ENCODE data around the gene FNIP1.
"Not testable (repeated sequence)": the region's sequence is repeated elsewhere in the genome, so short reads cannot be mapped to it uniquely, and the experiment has no call there.

The FNIP1 gene

DNA sequence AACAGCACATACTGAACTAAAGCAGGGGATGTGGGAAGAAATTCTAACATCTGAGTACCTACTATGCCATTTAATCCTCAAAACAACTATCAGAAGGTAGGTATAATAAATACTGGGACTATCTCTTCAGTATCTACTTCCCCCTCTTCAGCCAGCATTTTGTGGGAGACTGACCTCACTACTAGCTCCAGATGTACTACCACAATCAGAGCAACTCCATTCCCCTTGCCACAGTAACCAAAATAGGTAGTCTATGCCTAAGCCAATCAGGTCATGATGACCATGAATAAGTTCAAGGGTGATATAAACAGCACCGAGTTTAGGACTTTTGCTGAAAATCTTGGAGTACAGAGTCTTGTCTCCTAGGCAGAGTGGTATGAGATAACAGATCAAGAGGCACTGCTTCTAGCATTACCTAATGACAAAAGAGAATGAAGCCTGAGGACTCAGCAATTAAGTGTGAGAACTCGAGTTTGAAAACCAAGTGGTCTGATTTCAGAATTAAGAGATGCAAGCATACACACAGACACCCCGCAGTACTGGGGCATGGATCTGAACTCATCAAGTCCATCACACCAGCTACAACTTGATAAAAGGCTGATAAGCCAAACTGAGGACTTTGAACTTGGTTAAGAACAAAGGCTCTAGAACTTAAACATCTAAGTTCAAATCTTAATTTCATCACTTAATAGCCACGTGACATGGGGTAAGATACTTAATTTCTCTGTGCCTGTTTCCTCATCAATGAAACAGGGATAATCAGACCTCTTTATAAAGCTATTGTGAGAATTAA lies 9.7 kb downstream of the FNIP1 start:
- no peak for DNase-seq

DNA sequence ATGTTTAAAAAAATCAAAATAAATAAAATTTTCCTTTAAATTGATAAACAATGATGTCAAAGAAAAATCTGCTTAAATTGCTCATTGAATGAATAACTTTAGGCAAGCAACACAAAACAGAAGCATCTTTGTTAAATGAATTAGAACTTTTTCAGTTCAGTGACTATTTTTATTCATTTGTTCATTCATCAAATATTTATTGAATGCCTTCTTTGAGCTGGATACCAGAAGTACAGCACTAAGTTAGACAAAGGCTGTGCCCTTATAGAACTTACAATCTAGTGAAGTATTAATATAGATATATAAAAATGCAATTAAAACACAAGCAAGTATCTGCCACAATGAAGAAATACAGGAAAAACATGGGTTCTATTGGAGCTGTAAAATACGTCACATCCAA lies 10.8 kb downstream of the FNIP1 start:
- DNase-seq = no peak

DNA sequence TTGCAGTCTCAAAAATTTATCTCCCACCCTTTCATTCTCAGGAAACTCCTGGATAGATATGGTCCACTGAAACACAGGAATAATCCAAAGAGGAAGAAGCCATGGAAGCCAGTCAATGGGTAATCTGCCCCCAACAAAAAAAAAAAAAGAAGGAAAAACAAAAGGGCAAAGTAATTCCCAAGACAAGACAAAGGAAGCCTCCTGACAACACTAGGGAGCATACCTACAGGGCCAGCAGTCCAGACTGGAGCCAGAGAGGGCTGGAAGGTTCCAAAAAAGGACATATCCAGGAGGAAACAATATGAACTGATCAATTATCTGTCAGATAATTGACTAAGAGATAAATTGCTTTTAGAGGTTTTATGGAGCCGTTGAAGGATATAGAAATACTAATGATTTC lies 12.9 kb downstream of the FNIP1 start:
- DNase-seq = no peak

DNA sequence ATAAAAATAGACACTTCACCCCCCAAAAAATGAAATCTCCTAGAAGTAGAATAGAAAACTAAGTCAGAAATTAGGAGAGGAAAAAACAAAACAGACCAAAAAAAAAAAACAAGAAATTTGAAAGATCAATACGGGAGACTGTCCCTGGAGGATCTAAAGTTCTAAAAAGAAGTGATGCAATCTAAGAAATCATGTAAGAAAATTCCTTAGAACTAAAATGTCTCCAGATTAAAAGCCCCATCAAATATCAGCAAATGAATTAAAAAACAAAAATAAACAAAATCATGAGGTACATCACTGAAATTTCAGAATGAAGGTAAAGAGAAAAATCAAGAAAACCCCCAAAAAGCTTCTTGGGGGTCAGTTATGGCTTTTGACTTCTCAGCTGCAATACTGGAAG lies 13.5 kb downstream of the FNIP1 start:
- no peak for DNase-seq

DNA sequence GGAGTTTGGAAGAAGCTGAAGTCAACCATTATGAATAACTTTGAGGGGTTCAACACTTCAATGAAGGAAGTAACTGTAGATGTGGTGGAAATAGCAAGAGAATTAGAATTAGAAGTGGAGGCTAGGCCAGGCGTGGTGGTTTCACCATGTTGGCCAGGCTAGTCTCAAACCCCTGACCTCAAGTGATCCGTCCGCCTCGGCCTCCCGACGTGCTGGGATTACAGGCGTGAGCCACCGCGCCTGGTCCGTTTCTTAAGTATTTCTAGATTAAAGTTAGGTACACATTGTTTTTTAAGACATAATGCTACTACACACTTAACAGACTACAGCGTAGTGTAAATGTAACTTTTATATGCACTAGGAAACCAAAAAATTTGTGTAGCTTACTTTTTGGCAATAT lies 14.1 kb downstream of the FNIP1 start:
- DNase-seq = no peak

DNA sequence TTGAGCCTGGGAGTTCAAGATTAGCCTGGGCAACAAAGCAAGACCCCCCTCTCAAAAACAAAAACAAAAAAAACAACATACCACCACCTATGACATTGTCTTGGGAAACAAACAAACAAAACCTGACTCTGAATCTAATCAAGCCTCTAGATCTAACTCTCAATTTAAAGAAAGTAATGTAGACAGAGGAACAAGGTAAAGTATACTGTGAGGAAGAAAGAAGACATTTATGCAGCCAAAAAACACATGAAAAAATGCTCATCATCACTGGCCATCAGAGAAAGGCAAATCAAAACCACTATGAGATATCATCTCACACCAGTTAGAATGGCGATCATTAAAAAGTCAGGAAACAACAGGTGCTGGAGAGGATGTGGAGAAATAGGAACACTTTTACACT lies 18.7 kb downstream of the FNIP1 start:
- not testable (repeated sequence) for DNase-seq

DNA sequence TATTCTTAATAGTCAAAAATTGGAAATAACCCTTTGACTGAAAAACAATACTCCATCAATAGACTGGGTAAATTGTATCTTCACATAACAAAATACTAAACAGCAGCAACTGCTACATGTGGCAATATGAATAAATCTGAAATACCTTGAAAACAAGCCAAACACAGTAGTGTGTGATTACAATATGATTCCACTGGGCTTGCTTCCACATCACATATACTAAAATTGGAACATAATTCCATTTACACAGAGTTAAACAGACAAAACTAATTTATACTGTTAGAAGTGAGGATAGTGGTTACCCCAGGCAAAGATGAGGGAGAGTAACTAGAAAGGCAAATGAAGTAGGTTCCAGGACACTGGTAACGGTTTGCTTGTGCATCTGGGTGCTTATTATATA lies 20.4 kb downstream of the FNIP1 start:
- no peak for DNase-seq

DNA sequence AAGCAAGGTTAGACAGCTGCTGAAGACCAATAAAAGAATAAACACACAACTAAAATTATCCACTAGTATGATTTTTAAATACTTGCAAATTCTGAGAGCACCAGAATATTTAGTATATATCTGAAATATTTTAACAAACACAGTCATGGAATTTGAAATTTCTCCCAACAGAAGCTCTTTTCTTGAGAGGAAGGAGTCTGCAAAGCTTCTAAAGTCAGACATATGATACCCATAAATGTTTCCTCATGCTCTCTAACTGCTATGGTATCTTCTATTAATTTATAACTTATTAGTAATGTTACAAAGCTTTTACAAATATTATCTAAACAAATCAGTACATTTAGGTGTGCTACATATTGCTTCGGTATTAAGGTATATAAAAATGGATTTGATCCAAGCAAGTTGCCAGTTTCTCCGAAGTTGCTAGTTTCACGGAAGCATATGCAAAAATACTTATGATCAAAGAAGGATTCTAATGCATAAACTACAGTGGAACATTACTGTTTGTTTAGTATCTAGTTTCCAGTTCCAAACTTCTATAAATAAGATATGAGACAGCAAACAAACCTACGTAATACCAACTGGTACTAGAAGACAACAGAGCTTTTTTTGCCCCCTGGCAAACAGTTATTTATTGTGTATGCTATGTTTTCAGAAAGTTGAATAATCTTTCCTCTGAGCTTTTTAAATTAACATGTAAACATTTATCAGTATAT lies 22.0 kb downstream of the FNIP1 start:
- DNase-seq = no peak

DNA sequence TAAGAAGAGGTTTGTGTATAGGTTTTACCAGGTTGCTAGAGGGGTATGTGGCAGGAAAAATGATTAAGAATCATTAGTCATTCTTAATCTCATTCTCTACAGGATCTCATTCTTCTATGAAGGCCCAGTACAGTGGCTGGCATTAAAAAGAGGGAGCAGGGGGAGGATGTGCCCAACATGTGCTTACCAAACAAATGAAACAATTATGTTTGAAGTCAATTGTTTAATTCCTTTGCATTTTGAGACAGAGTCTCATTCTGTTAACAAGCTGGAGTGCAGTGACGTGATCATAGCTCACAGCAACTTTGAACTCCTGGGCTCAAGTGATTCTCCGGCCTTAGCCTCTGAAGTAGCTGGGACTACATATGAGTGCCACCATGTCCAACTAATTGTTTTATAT lies 23.0 kb downstream of the FNIP1 start:
- no peak for DNase-seq

DNA sequence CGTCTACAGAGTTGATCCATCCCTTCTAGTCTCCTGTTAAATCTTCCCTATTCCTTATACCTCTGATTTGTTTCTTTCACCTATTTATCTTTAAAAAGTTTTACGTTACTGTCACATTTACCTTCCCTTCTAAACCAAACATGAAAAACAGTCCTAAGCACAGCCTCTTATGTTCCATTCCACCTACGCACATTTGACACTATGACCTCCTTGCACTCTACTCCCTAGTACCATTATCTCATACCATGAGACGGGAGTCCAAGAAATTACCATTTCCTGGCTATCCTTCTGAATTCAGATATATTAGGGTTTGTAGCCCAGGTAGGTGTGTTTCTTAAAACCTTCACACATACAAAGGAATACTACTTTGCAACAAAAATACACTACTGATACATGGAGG lies 25.1 kb downstream of the FNIP1 start:
- no peak for DNase-seq

DNA sequence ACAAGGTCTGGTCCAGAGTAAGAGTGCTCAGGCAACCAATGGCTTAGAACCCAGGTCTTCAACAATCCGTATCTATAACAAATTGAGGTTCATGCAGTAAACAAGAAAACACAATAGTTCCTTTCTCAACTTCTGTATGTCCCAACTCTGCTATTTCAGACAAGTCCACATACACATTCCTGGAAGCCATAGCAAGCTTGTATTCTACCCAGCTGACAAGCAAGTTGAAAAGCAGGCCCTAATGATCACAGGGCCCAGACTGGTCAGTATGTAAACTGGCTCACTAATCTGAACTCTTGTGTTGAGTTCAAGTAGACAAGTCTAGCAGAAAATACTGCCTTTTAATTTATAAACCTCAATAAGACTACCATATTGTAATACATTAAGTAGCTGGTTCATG lies 26.9 kb downstream of the FNIP1 start:
- DNase-seq = no peak

DNA sequence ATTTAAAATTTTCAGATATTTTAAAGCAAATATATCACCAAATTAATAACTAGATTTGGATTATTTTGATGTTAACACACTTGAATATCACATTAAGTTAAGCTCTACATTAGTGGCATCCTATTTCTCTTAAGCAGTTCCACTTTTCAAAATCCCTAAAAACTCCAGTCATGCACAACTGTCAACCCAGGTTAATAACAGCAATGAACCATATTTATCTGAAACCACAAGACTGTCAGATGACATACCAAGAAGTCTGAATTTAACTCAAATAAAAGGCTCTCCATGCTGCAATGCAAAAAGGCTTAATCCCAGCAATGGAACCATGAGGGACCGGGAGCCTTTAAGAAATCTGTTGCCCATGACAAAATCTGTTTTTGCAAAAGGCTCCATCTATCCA lies 27.5 kb downstream of the FNIP1 start:
- DNase-seq = no peak

DNA sequence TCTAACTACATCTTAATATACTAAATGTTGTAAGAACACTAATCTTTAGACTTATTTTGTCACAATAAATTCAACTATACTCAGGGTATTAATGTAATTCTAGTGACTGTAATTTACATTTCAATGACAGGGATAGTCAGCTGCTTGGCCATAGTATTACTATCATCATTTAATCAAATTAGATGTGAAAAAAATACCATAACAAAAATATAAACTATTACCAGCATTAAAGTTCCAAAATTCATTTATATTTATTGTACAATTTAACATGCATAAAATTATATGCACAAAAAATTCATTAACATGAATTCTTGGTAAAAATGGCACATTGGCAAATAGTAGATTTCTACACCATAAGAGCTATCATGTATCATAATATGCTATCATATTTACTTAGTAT lies 28.9 kb downstream of the FNIP1 start:
- DNase-seq = no peak

DNA sequence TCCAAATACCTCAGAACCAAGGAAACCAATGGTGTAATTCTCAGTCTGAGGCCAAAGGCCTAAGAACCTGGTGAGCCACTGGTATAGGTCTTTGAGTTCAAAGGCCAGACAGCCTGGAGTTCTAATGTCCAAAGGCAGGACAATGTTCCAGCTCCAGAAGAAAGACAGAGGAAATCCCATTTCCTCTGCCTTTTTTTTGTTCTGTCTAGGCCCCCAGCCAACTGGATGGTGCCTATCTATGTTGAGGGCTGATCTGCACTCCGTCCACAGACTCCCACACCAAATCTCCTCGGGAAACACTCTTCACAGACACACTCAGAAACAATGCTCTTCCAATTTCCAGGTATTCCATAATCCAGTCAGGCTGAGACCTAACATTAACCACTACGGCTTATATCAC lies 30.1 kb downstream of the FNIP1 start:
- no peak for DNase-seq

DNA sequence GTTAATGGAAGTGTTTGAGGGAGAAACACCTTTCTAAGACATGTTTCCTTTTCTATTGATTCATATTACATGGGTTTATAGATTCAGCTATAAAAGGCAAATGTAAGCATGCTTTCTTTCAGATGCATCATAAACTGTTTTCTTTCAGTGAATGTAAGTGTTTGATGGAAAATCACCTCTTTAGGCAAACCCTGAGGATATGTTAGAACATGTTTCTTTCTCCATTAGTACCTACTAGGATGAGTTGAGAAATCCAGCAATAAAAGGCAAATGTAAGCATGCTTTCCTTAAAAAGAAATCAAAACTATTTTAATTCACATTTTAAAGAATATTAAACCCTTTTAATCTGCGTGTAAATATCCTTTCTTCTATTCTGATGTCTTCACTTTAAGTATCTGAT lies 31.6 kb downstream of the FNIP1 start:
- no peak for DNase-seq

DNA sequence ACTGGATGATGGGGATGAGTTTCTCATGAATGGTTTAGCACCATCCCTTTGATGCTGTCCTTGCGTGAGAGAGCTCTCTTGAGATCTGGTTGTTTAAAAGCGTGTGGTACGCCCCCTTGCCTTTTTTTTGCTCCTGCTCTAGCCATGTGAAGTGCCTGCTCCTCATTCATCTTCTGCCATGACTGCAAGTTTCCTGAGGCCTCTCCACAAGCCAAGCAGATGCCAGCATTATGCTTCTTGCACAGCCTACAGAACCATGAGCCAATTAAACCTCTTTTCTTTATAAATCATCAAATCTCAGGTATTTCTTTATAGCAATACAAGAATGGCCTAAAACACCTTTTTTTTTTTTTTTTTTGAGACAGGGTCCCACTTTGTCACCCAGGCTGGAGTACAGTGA lies 32.8 kb downstream of the FNIP1 start:
- DNase-seq = no peak

DNA sequence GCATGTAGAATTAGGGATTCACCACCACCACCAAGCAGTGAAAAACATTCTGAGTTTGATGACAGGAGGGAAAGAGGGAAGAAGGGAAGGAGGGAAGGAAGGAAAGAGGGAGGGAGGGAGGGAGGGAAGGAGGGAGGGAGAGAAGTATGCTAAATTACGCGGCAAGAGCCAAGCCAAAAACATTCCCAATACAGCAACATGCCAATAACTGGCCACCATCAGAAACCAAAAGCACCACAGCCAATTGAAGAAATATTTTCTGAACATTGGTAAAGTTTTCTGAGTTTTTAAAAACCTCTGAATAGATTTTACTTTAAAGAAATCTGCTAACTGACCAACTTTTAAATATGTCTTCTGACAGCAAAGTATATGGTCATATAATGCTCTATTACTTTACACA lies 36.0 kb downstream of the FNIP1 start:
- no peak for DNase-seq

DNA sequence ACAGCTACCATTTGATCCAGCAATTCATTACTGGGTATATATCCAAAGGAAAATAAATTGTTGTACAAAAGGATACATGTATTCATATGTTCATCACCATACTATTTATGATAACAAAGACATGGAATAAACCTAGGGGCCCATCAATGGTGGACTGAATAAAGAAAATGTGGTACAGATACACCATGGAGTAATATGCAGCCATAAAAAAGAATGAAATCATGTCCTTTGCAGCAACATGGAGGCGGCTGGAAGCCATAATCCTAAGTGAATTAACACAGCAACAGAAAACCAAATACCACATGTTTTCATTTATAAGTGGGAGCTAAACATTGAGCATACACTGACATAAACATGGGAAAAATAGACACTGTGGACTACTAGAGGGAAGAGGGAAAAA lies 37.1 kb downstream of the FNIP1 start:
- DNase-seq = no peak

DNA sequence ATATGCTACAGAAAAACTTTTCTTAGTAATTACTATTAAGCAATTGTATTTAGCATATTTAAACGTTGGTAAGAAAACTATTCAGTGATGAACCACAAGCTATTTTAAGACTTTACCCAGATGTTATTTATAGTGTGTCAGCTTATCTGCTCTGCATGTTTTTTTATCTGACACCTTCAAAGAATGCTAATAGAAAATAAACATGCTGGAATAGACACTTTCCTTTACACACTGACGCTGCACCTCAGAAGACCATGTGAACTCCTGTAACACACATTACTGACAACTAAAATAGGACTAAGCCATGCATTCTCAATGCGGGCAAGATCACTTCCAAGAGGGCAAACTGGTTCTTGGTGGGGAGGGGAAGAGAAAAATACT lies 38.3 kb downstream of the FNIP1 start:
- DNase-seq = no peak

DNA sequence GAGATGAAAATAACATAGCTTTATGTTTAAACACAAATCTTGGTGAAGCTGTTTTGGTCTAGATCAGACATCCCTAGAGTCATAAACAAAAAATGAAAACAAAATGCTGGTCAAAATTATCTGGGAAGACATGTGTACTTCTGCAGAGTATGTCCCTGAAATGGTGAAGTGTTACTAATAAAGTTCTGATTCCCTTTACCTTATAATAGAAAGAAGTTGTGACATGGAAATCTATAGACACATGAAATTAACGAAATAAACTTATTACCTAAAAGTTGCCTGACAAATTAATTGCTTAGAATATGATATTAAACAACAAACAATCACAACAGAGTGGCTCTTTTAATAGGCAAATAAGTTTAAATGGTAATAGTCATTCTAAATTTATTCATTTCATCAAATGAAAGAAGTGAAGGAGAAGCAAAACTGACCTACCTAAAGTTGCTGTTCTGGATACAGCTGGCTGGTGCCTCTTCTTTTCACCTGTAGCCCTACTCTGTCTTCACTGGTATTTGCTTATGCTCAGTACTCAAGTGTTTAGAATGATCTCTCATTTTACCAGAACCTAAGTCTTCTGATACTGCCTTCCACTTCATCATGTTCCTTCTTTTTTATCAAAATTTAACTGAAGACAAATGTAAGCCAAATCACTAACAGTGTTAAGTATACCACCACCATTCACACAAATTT lies 38.8 kb downstream of the FNIP1 start:
- no peak for DNase-seq

DNA sequence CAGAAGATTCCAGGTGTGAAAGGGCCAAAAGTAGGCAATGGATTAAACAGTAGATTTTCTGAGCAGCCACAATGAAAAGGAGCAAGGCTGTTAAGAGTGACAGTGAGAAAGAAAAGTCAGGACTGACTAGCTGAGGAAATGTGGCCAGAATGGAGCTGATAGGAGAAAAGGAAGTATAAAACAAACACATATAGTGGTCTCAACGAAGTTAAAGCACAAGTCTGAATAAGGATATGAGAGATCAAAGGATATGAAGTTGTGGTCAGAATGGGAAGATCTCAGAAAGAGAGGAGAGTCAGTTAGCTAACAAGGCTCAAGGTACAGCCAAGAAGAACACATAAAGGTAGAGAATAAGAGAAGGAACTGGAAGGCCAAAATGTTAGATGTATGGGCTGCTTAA lies 39.9 kb downstream of the FNIP1 start:
- DNase-seq = no peak

DNA sequence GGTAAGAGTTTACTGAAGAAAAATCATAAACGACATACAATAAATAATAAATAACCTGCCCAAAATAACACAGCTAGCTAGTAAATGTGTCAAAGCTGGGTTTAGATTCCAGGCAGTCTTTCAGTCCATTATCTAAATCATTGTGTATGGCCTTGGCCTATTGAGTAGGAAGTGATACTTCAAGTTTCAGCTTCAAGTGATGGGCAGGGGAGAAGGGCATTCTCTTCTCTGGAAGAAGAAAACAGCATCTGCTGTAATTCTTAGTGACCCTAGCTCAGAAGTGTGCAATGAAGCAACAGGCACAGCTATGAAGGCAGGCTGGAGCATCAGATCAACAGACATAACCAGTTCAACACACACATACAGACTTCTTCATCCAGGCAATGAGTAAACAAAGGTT lies 42.5 kb downstream of the FNIP1 start:
- no peak for DNase-seq

DNA sequence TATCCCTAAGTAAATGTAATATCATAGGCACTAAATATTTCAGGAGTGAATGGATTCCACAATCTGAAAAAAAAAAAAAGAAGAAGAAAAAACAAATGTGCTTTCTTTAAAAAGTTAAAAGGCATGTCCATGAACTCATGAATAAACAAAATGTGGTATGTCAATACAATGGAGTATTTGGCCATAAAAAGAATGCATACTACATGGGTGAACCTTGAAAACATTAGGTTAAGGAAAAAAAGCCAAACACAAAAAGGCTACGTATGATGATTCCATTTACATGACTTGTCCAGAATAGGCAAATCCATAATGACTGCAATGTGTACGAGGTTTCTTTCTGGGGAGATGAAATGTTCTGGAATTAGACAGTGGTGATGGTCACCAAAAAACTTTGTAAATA lies 45.3 kb downstream of the FNIP1 start:
- DNase-seq = no peak

DNA sequence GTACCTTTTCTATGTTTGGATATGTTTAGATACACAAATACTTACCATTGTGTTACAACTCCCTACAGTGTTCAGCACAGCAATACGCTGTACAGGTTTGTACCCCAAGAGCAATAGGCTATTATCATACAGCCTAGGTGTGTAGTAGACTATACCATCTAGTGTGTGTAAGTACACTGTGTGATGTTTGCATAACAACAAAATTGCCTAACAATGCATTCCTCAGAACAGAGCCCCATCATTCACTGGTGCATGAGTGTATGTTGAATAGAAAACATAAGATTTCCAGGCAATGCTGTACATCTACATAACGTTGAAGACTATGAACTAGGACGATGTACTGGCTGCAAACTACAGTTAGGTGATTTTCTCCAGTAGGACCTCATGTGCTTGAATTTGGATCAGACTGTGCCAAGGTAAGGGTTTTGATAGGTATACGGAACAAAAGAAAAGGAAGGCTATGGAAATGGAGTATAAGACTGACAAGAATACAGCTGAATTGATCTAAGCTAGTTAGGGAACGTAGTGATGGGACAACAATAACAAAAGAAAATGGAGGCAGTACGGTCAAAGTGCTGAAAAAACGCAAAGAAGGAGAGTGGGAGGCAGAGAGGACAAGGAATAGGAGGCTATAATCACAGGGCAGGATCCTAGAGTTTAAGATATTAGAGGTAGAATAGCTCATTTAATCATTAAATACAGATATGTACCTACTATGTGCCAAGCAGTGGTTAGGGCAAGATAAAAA lies 46.9 kb downstream of the FNIP1 start:
- no peak for DNase-seq
